ENCODE measurements around the gene KCNQ5. TPM values are rescaled to one million over a fixed set of nuclear protein-coding genes. Genes with fewer than 3 reads are reported as not detected.

KCNQ5 gene
- total and polyA plus RNA-seq, 2 of the 8 experiments (the other 6 are each of a cell fraction or from before 2014, with no cell fraction given): 0.83 to 1.2 TPM

DNA sequence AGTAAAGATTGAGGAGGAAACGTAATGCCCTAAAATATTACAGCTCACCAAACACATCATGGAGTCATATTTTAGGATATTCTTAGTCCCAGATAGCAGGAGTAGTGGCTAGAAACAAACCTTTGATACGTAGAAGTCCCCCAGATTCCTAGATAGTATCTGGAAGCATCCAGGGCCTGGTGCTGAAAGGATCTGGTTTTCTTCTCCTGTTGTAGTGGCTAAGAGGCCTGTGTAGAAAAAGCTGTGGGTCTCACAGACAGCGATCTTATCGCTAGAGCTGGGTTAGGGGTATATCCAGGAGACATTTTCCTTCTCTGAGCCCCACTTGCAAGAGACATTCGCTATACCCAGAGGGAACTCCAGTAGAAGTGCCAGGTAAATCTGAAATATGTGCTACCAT, 139.9 kb downstream of the KCNQ5 start:
- DNase-seq (ENCODE audit: low read depth in 1 of 2, low spot score in 2 of 2): no peak
- H3K9me3 ChIP-seq (ENCODE audit: insufficient read depth in 2 of 2, low read depth in 1 of 2, low read length in 1 of 2): no peaks in the 10 kb centered on the region
- TF ChIP-seq ASH2L (IDR thresholded peaks at IDR 0.05; ENCODE audit: low read length) (no peak), SIX5 (IDR thresholded peaks at IDR 0.05; ENCODE audit: low read depth, low read length) (no peak), SUZ12 (IDR thresholded peaks at IDR 0.05; ENCODE audit: low read length) (no peak), TAF7 (optimal IDR thresholded peaks at IDR 0.05; ENCODE audit: borderline replicate concordance, low read depth, low read length) (no peak), RBBP5 (IDR thresholded peaks at IDR 0.05; ENCODE audit: borderline replicate concordance, low read depth, low read length) (no peak), TBP (IDR thresholded peaks at IDR 0.05; ENCODE audit: low read depth, low read length) (no peak), BRCA1 (IDR thresholded peaks at IDR 0.05; ENCODE audit: low read depth, low read length) (no peak)
- TF ChIP-seq, protein P1, sequence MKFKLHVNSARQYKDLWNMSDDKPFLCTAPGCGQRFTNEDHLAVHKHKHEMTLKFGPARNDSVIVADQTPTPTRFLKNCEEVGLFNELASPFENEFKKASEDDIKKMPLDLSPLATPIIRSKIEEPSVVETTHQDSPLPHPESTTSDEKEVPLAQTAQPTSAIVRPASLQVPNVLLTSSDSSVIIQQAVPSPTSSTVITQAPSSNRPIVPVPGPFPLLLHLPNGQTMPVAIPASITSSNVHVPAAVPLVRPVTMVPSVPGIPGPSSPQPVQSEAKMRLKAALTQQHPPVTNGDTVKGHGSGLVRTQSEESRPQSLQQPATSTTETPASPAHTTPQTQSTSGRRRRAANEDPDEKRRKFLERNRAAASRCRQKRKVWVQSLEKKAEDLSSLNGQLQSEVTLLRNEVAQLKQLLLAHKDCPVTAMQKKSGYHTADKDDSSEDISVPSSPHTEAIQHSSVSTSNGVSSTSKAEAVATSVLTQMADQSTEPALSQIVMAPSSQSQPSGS (IDR thresholded peaks at IDR 0.05; ENCODE audit: low read length): no peak
- TF ChIP-seq, protein P2, sequence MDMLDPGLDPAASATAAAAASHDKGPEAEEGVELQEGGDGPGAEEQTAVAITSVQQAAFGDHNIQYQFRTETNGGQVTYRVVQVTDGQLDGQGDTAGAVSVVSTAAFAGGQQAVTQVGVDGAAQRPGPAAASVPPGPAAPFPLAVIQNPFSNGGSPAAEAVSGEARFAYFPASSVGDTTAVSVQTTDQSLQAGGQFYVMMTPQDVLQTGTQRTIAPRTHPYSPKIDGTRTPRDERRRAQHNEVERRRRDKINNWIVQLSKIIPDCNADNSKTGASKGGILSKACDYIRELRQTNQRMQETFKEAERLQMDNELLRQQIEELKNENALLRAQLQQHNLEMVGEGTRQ (IDR thresholded peaks at IDR 0.05; ENCODE audit: low read length): no peak
- TF ChIP-seq, protein P3, sequence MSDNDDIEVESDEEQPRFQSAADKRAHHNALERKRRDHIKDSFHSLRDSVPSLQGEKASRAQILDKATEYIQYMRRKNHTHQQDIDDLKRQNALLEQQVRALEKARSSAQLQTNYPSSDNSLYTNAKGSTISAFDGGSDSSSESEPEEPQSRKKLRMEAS (IDR thresholded peaks at IDR 0.05): no peak
- no peaks in the 10 kb centered on the region for H3K27me3 ChIP-seq (replicated peaks in 1 of 4; ENCODE audit: control insufficient read depth in 3 of 4, extremely low read depth in 1 of 4, insufficient read depth in 3 of 4, low read length in 3 of 4)
- no peak overlapping the region for H2BK20ac ChIP-seq (ENCODE audit: low read length)
- H3K4ac ChIP-seq (replicated peaks; ENCODE audit: insufficient read length, low read depth, low read length): no peak overlapping the region
- no peak overlapping the region for H4K5ac ChIP-seq (ENCODE audit: insufficient read length, low read depth, low read length)
- no peaks in the 10 kb centered on the region for H3K79me1 ChIP-seq (ENCODE audit: low read depth, low read length)
- H3K9ac ChIP-seq (replicated peaks in 1 of 4; ENCODE audit: extremely low read depth in 1 of 4, low read depth in 3 of 4, low read length in 3 of 4): no peak overlapping the region
- H2BK120ac ChIP-seq (replicated peaks; ENCODE audit: low read depth, low read length): no peak overlapping the region
- H3K4me1 ChIP-seq (replicated peaks in 1 of 4; ENCODE audit: control insufficient read depth in 3 of 4, insufficient read depth in 4 of 4, low read length in 3 of 4): no peaks in the 10 kb centered on the region
- H3K56ac ChIP-seq (replicated peaks; ENCODE audit: insufficient read length, low read depth, low read length): no peak overlapping the region
- H4K8ac ChIP-seq (ENCODE audit: extremely low read depth, insufficient read depth, low read length): no peak overlapping the region
- H3K4me2 ChIP-seq (ENCODE audit: insufficient read depth in 1 of 2, low read depth in 2 of 2, low read length in 2 of 2): no peak overlapping the region
- H3K79me2 ChIP-seq (ENCODE audit: control insufficient read depth in 1 of 2, insufficient read depth in 2 of 2, low read length in 2 of 2): no peaks in the 10 kb centered on the region
- no peaks in the 10 kb centered on the region for H3K23me2 ChIP-seq (ENCODE audit: low read depth, low read length)
- H2BK12ac ChIP-seq (ENCODE audit: low read depth, low read length): no peak overlapping the region
- no peak overlapping the region for H4K91ac ChIP-seq (replicated peaks; ENCODE audit: insufficient read length, low read length)
- no peak overlapping the region for H3K4me3 ChIP-seq (ENCODE audit: extremely low read depth in 1 of 4, insufficient read depth in 2 of 4, low read depth in 3 of 4, low read length in 4 of 4)
- H2AFZ ChIP-seq (ENCODE audit: low read length): no peak overlapping the region
- no peak overlapping the region for H2AK5ac ChIP-seq (ENCODE audit: low read depth, low read length)
- no peak overlapping the region for H3K27ac ChIP-seq (ENCODE audit: low read depth, low read length)
- no peaks in the 10 kb centered on the region for H4K20me1 ChIP-seq (replicated peaks in 1 of 2; ENCODE audit: control insufficient read depth in 1 of 2, insufficient read depth in 2 of 2, low read length in 2 of 2)
- CTCF ChIA-PET (ENCODE audit: partially characterized antibody): no interaction called here
- no peak overlapping the region for H3K23ac ChIP-seq (ENCODE audit: insufficient read length)
- no peak for FAIRE-seq
- POLR2A ChIA-PET (ENCODE audit: partially characterized antibody): no interaction called here
- H3K14ac ChIP-seq (ENCODE audit: insufficient read length): no peak overlapping the region
- no peaks in the 10 kb centered on the region for H3K36me3 ChIP-seq (ENCODE audit: control insufficient read depth in 2 of 4, insufficient read depth in 4 of 4, low read length in 3 of 4)
- H2BK5ac ChIP-seq (ENCODE audit: low read depth, low read length): no peak overlapping the region
- 81% methylated on average over 5 of the region's 5 CpGs; no CpG with 5 or more reads in 1 of the 2 experiments for WGBS, 2 experiments (ENCODE audit: extremely low coverage in 1 of 2, insufficient coverage in 1 of 2, insufficient read length in 1 of 2, insufficient replicate concordance in 2 of 2, low coverage in 1 of 2, low lambda C conversion rate in 2 of 2, missing lambda C conversion rate in 1 of 2)
- no peak overlapping the region for H2BK15ac ChIP-seq (ENCODE audit: low read length)
- no peak overlapping the region for H3K18ac ChIP-seq (ENCODE audit: extremely low read depth, low read length)

All from H1 (cell line).